AG08395 (cell line): Measurements from ENCODE around the gene BNC2.
A peak's percentile ranks its signal among the peaks of the same experiment; 100 is the strongest.

Experiments used
- DNase-seq: peaks from one replicate; pipeline ENCODE4 v3.0.0; 2012; ENCODE audit warnings: mixed read lengths, low spot score

BNC2 gene

DNA sequence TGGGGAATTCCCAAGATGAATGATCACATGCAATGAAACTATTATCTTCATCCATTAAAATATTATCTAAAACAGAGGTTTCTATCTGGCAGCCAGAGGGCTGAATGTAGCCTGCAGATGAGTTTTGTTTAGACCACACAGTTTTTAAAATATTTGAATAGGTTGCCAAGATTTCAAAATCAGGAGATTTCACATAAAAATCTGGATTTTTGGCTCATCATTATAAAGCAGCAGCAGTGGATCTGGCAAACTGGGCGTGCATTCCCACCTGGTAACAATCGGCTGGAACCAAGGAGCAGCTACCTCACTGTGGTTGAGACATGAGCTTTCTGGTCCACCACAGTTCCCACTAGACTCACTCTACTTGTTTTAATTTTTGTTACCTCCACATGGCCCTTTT, 155.1 kb downstream of the BNC2 start:
- peak; percentile 48 for DNase-seq

DNA sequence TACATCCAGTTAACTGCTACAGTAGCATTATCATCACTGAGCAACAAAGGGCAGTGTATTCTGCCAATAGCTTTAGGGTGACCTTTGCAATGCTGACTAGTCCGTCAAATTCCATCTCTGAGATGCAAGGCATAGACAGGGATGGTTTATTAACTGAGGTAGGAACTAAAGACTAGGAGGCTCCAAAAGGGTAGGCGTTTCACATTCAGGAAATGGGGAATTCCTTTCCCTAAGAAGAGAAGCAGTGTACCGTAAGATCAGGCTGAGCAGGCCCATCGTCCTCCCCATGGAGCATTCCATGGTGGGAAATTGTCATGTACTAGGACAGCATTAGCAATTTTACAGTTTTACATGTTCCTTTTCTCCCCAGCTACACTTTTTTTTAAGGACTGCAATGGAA, 157.7 kb downstream of the BNC2 start:
- no peak for DNase-seq

DNA sequence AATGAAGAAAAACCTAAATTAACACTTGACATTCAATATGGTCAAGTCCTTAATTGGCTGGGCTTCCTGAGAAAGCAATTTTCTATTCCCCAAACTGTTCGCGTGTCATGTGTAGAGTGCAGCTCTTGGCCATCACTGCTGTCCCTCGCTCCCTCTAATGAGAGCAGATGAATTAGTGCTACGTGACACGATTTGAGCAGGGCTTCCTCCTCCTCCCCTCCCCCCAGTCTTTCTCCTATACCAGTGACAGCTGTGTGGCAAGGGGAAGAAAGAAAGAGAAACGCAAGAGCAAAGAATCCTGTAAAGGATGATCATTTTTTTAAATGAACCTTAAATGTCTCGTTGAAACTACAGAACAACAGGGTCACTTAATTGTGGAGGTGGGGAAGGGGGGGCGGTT, 159.6 kb downstream of the BNC2 start:
- DNase-seq = no peak

DNA sequence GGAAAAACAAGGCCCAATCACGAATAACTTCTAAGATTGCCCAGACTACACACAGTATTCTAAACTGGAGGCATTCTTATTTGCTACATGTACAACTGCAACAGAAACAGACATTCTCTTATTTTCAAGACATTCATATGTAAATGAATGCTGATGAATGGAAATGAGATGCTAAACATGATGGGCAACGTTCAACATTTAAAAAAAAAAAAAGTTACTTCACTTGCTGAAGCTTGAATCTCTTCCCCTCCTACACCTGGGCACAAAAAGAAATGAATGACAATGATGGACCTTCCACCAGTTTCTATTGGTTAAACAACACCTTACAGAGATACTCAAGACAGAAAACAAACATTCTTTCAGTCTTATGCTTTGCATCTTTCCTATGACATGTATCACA, 160.5 kb downstream of the BNC2 start:
- no peak for DNase-seq

DNA sequence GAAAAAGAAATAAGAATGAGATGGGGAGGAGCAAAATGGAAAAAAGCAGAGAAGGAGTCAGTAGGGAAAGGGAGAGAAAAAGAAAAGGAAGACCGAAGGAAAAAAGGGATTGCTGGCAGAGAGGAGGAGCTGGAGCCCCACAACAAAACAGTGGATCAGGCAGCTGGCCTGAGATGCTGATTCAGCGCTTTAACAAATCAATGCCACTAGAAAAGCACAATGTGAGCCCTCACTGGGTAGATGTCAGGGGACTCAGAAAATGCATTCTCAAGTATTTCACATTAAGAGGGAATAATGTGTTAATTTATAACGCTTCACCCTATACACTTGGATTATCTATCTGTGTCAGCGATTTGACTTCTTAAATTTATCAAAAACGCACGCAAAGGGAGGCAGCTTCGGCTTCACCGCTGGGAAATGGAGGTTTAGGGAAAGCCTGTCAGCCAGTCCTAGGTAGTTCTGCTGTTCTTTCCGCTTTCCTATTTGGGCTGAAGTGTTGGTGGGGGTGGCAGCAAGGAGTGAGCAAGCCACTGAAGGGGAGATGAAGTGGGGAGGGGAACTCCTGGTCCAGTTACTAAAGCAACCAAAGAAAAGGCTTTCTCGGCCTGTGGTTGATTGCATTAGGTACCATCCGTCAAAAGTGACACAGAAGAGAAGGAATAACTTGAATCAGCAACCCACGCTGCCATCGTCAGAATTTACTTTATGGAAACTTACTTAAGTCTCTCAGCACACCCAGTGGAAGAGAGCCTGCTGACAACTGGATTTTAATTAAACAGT, 161.6 kb downstream of the BNC2 start:
- DNase-seq = no peak

DNA sequence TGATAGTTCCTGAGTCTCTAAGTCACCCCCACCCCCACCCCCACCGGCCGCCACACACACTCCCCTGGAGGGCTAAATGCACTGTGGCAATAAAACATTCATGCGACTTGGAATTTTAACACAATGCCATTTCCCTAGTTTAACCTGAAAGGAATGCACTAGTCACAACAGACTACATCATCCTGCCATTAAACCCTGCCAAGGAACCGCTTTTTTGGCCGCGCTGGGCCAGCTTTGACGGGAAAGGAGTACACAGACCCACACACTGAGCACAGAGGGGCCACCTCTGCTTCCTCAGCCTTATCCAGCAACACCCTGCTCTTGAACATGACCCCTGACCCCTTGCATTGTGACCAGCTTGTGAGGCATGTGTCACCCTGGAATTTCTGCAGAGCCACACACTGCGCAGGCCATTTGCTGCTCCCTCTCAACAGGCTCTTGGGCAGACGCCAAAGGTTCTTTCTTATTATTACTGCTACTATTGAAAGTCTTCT, 165.3 kb downstream of the BNC2 start:
- DNase-seq = peak; percentile 92

DNA sequence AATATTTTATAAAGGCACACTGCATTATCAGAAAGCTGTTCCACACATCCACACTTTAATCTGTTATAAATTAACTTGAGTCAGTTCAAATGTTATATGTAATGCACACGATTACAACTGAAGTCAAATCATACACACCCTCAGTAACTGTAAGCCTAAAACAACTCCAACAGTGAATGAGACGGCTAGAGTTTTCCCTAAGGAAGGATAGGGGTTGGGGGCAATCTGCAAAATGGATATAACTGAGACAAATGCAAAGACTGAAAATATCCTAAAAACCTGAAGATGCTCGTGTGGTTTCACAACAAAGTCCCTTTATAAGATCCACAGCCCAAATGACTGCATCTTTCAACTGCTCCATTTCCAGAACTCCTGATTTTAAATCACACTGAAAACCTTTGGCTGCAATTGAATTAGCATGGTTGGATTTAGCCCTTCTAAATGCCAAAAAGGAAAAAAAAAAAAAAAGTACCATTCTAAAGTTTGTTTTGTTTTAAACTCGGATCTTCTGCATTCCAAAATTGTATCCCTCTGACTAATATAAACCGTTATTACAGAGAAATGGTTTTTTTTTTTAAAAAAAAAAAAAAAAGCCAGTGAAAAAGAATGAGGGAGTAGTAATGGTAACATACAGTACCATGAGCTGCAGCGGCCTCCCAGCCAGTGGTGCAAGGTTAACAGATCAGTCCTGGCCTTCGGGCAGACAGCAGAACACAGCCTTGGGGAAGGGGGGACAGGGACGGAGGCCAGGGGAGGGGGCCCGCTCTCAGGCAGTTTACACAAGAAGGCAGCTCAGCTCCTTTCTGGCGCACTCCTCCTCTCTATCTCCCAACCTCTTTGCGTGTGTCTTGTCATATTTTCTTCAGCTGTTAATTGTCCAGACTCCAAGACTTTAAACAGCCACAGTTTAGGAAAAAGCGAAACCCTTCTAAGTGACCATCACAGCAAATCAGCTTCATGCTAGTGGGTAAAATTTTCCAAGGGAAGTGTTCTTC, 166.1 kb downstream of the BNC2 start:
- DNase-seq = peak; percentile 66

DNA sequence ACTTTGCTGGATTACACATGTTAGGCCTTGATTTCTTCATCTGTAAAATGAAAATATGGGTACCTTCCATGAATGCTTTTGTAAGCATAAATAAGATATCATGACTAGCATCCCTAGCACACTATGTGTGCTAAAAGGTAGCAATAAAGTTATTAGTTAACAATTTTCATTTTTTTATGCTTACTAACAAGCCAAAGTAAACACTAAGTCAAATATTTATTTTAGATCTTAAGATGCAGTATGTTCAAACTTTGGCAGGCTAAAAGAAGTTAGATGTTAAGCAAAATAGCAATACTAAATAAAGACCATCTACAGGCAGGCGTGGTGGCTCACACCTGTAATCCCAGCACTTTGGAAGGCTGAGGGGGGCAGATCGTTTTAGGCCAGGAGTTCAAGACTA, 169.1 kb downstream of the BNC2 start:
- DNase-seq = no peak

DNA sequence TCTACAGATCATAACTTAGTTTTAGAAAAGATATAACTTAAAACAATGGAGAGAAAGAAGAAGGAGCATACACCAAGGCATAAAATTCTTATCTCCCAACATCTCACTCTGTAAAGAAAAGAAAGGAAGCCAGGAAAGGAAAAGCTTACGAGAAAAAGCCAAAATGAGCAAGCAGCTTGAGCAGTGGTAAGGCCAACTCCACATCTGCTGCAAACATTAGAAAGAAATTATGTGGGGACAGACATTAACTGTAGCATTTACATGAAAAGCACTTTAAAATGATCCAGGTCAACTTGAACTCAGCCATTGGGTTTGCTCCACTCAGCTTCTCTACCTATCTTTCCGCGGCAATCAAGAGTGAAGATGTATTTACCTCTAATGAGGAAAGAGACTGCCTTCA, 176.9 kb downstream of the BNC2 start:
- DNase-seq = no peak

DNA sequence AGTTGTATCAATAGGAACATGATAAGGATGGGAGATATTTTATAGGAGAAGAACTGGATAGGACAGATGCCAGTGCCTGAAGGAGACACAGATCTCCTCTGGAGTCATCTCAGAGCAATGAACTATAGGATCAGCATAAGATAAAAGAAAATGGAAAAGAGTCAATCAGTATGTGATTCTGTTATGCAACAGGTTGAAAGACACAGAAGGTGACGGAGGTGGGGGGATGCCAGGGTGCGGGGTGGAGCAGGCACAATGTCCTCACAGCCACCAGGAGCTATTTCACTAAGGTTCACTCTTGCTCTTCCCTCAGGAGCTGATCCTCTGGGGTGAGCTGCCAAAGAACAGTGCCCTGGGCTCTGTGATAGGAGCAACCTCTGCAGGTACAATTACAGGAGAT, 179.8 kb downstream of the BNC2 start:
- DNase-seq = no peak

DNA sequence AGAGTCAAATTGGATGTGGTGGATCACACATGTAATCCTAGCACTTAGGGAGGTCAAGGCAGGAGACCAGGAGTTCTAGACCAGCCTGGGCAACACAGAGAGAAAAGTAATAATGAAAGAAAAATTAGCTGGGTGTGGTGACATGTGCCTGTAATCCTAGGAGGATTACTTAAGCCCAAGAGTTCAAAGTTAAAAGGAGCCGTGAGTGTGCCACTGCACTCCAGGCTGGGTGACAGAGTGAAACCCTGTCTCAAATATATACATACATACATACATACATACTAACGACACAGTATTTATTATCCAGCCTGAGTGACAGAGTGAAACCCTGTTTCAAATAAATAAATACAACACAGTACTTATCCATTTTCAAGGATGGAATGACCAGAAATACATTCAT, 180.3 kb downstream of the BNC2 start:
- DNase-seq = no peak

DNA sequence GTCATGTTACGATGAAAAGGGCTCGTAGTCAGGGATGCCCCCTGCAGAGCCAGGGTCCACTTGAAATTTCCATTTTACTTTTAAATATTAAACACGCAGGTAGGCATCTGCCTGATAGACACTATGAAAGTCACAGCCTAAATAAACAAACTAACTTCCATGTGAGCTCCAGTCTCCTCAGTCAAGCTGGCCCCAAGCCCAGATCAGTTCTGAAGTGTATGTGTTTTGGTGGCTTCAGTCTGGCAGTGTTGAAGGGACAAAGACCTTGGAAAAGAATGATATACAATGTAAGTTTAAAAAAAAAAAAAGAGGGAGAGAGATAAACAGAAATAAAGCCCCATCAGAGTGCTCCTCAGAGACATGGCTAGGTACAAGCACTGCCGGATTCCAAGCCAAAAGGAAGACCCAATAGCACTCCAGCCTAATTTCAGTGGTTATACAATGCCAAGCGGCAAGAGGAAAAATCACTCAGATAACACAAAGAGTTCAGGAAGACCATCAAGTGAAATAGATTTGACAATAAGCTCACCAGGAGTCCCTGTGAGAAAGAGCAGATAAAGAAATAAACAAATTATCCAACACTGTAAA, 181.0 kb downstream of the BNC2 start:
- DNase-seq = no peak

DNA sequence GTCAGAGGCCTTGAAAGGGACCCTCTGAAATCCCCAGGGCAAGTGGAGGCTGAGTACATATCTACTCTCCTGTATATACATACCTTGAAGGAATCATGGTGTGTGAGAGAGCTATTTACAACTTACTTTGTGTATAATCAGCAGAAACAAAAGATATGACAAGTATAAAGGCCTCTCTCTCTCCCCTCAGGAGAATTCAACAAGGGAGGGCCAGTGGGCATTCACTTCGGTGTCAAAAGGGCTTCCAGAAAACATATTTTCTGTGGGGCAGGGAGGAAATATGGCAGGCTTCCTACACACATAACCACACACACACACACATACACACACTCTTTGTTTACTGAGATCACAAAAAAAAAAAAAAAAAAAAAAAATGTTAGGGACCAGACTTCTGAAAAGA, 181.7 kb downstream of the BNC2 start:
- DNase-seq = no peak

DNA sequence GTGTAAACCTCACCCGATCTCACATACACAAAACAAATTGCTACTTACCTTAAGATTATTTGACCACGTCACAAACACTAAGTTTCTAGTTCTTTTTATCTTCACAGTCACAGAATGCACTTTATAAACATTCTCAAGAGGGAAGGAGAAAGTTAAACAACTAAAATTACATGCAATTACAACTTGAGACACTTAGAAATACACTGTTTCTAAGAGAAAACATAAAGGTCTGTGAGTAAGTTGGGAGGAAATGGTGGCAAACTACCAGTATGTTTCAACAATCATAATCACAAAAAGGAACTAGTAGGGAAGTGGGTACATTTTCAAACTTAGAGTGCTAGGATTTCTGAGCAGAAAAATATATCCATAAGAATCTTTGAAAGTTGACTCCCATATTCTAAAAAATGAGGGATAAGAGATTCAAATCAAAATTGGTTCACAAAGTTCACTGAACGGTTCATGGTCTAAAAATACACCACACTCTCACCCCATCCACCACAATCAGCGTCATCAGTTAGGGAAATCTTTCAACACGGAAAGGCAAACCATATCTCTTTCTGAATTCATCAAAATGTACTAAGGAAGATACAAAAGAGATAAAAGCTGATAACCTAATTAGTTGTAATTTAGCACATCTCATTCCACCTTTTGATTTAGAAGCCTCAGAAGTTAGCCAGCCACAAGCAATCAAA, 182.6 kb downstream of the BNC2 start:
- no peak for DNase-seq

DNA sequence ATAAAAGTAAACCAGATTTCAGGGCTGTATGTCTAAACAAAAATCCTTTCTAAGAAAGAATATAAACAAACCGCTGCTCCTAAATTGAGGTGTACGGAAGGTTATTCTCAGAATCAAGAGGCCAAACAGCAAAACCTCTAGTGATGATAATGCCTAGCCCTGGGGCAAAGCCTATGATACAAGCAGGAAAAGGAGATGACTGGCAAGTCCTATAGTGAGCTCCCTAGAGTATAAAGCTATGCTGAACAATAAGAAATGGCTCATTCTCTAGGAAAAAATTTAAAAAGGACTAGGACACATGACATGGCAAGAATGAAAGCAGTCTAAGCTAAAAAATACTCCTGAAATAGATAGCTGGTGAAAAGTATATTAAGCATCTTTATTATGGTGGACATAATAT, 187.1 kb downstream of the BNC2 start:
- no peak for DNase-seq

DNA sequence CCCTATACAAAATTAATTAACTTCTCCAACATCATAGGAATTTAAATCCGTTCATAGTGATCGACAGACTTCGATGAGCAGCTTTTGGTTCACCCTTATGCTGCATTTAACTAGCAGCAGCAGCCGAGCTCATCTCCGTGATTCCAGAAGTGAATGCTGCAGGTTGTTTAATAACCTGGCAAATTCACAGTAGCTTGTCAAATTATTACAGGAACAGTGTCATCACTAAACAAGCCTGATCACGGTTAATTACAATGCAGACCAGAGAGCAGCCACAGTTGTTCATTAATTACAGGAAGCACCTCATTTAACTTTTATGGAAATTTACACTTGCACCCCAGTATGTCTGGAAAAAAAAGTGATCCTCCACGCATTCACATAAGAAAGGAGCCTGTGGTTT, 188.2 kb downstream of the BNC2 start:
- DNase-seq = no peak

DNA sequence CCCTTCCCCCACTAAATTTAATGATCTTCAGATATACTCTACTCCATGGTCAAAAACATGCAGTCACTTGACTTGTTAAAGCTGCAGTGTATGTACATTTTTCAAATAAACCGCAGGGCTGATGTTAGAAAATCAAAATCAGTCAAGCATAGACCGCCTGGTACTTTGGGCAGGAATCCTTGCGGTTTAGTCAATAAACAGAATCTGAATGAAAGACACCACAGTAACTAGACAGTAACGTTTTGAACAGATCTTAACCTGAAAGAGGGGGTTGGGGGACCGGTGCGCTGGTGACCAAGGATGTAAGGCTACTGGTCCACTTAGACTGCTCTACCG, 188.8 kb downstream of the BNC2 start:
- DNase-seq = no peak

DNA sequence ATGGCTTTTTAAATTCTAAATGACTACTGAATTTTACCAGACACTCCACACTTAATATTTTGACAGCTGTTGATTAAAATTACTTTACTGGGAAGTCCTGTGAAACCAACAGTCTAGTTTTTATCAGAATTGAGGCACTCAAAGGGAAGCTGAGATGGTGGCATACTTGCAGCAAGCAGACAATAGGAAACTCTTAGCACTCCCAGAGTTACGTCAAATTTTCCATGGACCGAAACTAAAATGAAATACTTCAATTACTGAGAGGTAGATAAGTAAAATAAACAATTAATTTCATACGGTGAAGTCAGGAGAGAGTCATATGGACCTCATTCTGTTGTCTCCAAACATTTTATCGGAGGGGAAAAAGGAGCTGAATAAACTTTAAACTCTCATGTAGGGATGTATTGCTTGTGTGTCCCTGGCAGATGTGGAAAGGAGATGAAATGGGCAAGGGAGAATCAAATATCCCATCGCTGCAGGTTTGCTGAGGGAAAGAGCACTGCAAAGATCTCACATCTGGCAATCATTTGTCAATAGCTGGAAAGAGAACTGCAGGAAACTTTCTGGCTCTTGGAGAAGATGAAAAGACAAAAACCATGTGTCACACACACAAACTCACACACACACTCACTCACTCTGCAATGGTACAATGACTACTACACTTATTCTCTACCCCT, 189.4 kb downstream of the BNC2 start:
- peak; percentile 24 for DNase-seq

DNA sequence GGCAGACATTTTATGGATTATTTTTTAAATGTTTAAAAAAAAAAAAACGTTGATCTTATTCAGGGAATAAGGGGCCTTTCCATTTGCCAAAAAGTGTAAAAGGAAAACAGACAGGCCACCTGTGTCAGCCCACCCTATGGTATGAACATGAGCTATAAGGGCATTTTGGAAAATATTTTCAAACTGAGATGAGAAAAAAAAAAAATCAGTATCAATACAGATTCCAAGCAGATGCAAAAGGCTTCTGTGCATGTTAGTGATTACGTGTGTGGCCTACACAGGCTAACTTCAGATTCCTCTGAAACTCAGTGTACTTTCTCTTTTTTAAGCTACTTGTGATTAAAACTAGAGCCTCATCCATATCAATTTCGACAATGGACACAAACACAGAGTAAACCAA, 189.9 kb downstream of the BNC2 start:
- DNase-seq = no peak

DNA sequence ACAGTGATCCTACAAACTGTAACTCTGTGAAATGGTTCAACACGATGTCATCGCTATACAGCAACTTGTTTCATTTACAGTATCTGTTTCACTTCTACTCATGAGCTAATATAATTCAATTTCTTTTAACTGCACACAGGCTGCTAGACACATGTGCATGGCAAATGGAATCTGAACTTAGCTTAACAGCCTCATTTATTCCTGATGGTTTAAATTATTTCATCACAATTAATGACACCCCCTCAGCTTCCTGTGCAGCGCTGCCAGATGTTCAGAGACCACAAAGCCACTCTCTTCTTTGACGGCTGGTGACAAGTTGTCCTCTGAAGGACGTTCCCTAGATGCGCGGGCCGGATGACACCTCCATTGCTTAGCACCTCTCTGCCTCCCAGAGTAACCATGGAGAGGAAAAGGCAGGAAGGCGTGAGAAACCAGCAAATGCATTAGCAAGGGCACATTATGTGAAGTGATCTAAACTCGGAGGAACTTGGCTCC, 191.1 kb downstream of the BNC2 start:
- DNase-seq = peak; percentile 48

DNA sequence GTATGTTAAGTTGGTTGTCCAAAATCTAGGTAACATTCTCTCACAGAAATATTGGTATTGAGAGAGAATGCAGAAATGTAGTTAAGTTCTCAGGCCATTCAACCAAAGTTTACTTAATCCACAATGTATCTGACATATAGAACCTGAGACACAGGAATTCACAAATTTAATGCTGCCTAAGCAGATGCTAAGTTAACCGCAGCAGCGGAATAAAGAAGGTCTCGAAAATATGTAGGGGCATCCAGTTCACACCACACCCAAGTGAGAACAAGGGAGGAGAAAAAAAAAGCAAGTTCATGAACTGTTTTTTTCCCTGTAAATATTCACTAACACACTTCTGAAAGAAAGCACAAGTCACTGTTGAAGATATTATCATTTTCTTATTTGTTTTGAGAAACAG, 194.0 kb downstream of the BNC2 start:
- DNase-seq = no peak
